Mammary epithelial cell (primary cell): ENCODE results near the gene TIGAR.

Experiments used
- EZH2 ChIP-seq: IDR thresholded peaks from 2 replicates; pipeline ENCODE4 v1.6.1; 2012; ENCODE audit warnings: low read length, inconsistent platforms, borderline replicate concordance
- TF ChIP-seq, protein P1 (sequence below), 2 donors: IDR thresholded peaks in 1 of 2; conservative IDR thresholded peaks in 1 of 2; 2 replicates each; pipeline ENCODE4 v1.5.1; 2011 to 2012; ENCODE audit warnings: inconsistent platforms in 2 of 2, low read length in 2 of 2, mild to moderate bottlenecking in 2 of 2, control low read depth in 1 of 2, low read depth in 1 of 2; ENCODE audit not compliant: insufficient read depth in 1 of 2; ENCODE audit errors: extremely low read depth in 1 of 2

DNA sequence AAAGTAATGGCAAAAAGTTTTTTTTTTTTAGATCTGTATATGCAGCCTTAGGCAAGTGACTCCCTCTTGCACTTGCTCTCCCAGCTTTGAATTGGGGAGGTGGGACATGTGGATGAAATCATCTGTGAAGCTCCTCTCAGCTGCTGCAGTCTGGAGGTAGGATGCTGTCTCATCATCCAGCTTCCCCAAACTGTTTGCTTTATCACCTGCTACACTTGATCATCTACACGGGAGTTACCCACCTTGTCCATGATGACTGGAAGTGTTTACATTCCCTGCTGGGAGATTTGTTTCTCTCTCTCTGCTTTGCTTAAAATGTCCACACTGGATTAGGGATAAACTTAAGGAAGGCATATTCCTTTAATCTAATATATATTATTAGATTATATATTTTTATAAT lies 67.0 kb downstream of the TIGAR start:
- TF ChIP-seq, protein P1, sequence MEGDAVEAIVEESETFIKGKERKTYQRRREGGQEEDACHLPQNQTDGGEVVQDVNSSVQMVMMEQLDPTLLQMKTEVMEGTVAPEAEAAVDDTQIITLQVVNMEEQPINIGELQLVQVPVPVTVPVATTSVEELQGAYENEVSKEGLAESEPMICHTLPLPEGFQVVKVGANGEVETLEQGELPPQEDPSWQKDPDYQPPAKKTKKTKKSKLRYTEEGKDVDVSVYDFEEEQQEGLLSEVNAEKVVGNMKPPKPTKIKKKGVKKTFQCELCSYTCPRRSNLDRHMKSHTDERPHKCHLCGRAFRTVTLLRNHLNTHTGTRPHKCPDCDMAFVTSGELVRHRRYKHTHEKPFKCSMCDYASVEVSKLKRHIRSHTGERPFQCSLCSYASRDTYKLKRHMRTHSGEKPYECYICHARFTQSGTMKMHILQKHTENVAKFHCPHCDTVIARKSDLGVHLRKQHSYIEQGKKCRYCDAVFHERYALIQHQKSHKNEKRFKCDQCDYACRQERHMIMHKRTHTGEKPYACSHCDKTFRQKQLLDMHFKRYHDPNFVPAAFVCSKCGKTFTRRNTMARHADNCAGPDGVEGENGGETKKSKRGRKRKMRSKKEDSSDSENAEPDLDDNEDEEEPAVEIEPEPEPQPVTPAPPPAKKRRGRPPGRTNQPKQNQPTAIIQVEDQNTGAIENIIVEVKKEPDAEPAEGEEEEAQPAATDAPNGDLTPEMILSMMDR (conservative IDR thresholded peaks at IDR 0.05 in 1 of 2, IDR thresholded peaks at IDR 0.05 in 1 of 2; ENCODE audit: extremely low read depth in 1 of 2, insufficient read depth in 1 of 2, low read depth in 1 of 2, low read length in 2 of 2): no peak
- no peak for TF ChIP-seq EZH2
